ENCODE results near the gene UBN1. TPM values are rescaled to one million over a fixed set of nuclear protein-coding genes. Genes with fewer than 3 reads are reported as not detected.

UBN1 gene
- total and polyA plus RNA-seq, 2 donors (not counting 3 experiments of a cell fraction or from before 2014, with no cell fraction given): 26.0 to 44.8 TPM

- no peak for FAIRE-seq
- dilution Hi-C loops (cut with MboI; ENCODE audit: extremely low pct_ligation_motif_present, low sequenced_read_pairs) (no loop called here), intact Hi-C loops (cut with micrococcal nuclease) (no loop called here)
Observed at GRCh38 chr16:4797805-4798252, 49.5 kb upstream of the UBN1 start.

More at GRCh38 chr16:4797805-4798252, 49.5 kb upstream of the UBN1 start:
- H3K9ac ChIP-seq (replicated peaks; ENCODE audit: extremely low read depth, insufficient read depth, low read length): no peak overlapping the region
- CTCF ChIA-PET: no interaction called here
- no peaks in the 10 kb centered on the region for H3K36me3 ChIP-seq (ENCODE audit: control insufficient read depth in 2 of 2, extremely low read depth in 1 of 2, insufficient read depth in 2 of 2, low read length in 2 of 2)
- no peaks in the 10 kb centered on the region for H3K9me1 ChIP-seq (replicated peaks; ENCODE audit: control insufficient read depth, extremely low read depth, insufficient read depth, low read length)
- no TSS peak for BruUV-seq (replicated peaks)
- no peak overlapping the region for H3K4me3 ChIP-seq (replicated peaks in 1 of 3; ENCODE audit: insufficient read depth in 1 of 3, low read depth in 1 of 3, low read length in 3 of 3)
- H3K4me1 ChIP-seq (ENCODE audit: control insufficient read depth, extremely low read depth, insufficient read depth, low read length): peaks cover 3% of the 10 kb centered on the region
- no peaks in the 10 kb centered on the region for H4K20me1 ChIP-seq (replicated peaks; ENCODE audit: control insufficient read depth, extremely low read depth, insufficient read depth, low read length)
- no peak overlapping the region for H3K4me2 ChIP-seq (ENCODE audit: insufficient read depth, low read length)
- no peak overlapping the region for H3K27ac ChIP-seq (ENCODE audit: insufficient read depth, low read depth, low read length)
- TF ChIP-seq POLR2AphosphoS5 (IDR thresholded peaks at IDR 0.05; ENCODE audit: insufficient read depth, low read depth, low read length): no peak
- TF ChIP-seq, protein P1, sequence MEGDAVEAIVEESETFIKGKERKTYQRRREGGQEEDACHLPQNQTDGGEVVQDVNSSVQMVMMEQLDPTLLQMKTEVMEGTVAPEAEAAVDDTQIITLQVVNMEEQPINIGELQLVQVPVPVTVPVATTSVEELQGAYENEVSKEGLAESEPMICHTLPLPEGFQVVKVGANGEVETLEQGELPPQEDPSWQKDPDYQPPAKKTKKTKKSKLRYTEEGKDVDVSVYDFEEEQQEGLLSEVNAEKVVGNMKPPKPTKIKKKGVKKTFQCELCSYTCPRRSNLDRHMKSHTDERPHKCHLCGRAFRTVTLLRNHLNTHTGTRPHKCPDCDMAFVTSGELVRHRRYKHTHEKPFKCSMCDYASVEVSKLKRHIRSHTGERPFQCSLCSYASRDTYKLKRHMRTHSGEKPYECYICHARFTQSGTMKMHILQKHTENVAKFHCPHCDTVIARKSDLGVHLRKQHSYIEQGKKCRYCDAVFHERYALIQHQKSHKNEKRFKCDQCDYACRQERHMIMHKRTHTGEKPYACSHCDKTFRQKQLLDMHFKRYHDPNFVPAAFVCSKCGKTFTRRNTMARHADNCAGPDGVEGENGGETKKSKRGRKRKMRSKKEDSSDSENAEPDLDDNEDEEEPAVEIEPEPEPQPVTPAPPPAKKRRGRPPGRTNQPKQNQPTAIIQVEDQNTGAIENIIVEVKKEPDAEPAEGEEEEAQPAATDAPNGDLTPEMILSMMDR (IDR thresholded peaks at IDR 0.05; ENCODE audit: extremely low read depth in 1 of 2, insufficient read depth in 1 of 2, low read depth in 1 of 2, low read length in 2 of 2): no peak
- TF ChIP-seq, protein P2, sequence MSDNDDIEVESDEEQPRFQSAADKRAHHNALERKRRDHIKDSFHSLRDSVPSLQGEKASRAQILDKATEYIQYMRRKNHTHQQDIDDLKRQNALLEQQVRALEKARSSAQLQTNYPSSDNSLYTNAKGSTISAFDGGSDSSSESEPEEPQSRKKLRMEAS (IDR thresholded peaks at IDR 0.05; ENCODE audit: insufficient read depth, insufficient read length): no peak
- TF ChIP-seq FOS (IDR thresholded peaks at IDR 0.05; ENCODE audit: borderline replicate concordance, insufficient read depth, low read length): no peak
- no peak for TF ChIP-seq EZH2 (IDR thresholded peaks at IDR 0.05; ENCODE audit: borderline replicate concordance, low read depth, low read length, severe bottlenecking)
- no peak for TF ChIP-seq GATA2 (IDR thresholded peaks at IDR 0.05; ENCODE audit: insufficient read depth, insufficient read length, low read depth, low read length)
- no peak for TF ChIP-seq MYC (IDR thresholded peaks at IDR 0.05; ENCODE audit: low read depth, low read length)
- TF ChIP-seq POLR2A (IDR thresholded peaks at IDR 0.05; ENCODE audit: low read depth, low read length): no peak
- TF ChIP-seq JUN (IDR thresholded peaks at IDR 0.05; ENCODE audit: borderline replicate concordance, insufficient read depth, insufficient read length, low read depth): no peak
- no peaks in the 10 kb centered on the region for H3K79me2 ChIP-seq (ENCODE audit: control insufficient read depth, insufficient read depth, low read length)
- no peaks in the 10 kb centered on the region for H3K27me3 ChIP-seq (ENCODE audit: control insufficient read depth in 2 of 2, insufficient read depth in 2 of 2, low read length in 2 of 2)
- no peaks in the 10 kb centered on the region for H3K9me3 ChIP-seq (replicated peaks; ENCODE audit: control insufficient read depth, insufficient read depth, low read length)
- POLR2A ChIA-PET: no interaction called here
- DNase-seq (ENCODE audit: low read depth, low spot score): no peak
- H2AFZ ChIP-seq (ENCODE audit: low read depth, low read length): no peak overlapping the region

Data from endothelial cell of umbilical vein (primary cell).